ENCODE results near the gene SCP2. TPM values are rescaled to one million over a fixed set of nuclear protein-coding genes. Genes with fewer than 3 reads are reported as not detected.

The SCP2 gene
- total RNA-seq, 1 donor from 2014 or later = 57.5 TPM

GRCh38 chr1:53049574-53049967 lies 122.5 kb downstream of the SCP2 start:
- Mint-ChIP-seq H3K27ac (ENCODE audit: unreplicated experiment) (peak overlapping the region; percentile 70), H3K36me3 (ENCODE audit: unreplicated experiment) (no peaks in the 10 kb centered on the region), H3K4me3 (ENCODE audit: unreplicated experiment) (peak overlapping the region; percentile 55), H3K4me1 (ENCODE audit: low read depth, unreplicated experiment) (peaks cover 35% of the 10 kb centered on the region), H3K27me3 (ENCODE audit: unreplicated experiment) (peaks cover 3% of the 10 kb centered on the region), H3K9me3 (ENCODE audit: unreplicated experiment) (peaks cover 6% of the 10 kb centered on the region)
- TF ChIP-seq CTCF (IDR thresholded peaks at IDR 0.05; ENCODE audit: partially characterized antibody, unreplicated experiment) = no peak
- no peak for DNase-seq

GRCh38 chr1:53050310-53050709 lies 123.2 kb downstream of the SCP2 start:
- Mint-ChIP-seq H3K4me1 (ENCODE audit: low read depth, unreplicated experiment) (peaks cover 35% of the 10 kb centered on the region), H3K27me3 (ENCODE audit: unreplicated experiment) (peaks cover 3% of the 10 kb centered on the region), H3K27ac (ENCODE audit: unreplicated experiment) (no peak overlapping the region), H3K4me3 (ENCODE audit: unreplicated experiment) (no peak overlapping the region), H3K9me3 (ENCODE audit: unreplicated experiment) (peaks cover 6% of the 10 kb centered on the region), H3K36me3 (ENCODE audit: unreplicated experiment) (no peaks in the 10 kb centered on the region)
- no peak for DNase-seq
- TF ChIP-seq CTCF (IDR thresholded peaks at IDR 0.05; ENCODE audit: partially characterized antibody, unreplicated experiment) = no peak

DNA sequence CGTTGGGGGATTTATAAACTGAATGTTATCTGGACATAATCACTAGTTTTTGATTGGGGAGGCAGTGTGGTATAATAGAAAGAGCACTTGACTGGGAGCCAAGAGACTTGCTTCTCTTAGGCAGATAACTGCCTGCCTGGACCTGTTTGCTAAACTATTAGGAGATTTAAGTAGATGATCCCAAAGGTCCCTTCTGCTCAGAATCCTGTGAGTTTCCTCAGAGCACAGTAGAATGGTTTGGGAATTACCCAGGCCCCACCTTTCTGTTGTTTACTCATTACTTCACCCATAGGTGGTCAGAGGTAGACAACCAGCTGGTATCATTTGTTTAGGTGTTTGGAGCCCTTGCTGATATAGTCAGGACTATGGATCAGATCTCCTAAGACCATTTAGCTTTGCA lies 124.6 kb downstream of the SCP2 start:
- H3K36me3 Mint-ChIP-seq (ENCODE audit: unreplicated experiment) = no peaks in the 10 kb centered on the region
- peaks cover 35% of the 10 kb centered on the region for H3K4me1 Mint-ChIP-seq (ENCODE audit: low read depth, unreplicated experiment)
- H3K9me3 Mint-ChIP-seq (ENCODE audit: unreplicated experiment) = peaks cover 6% of the 10 kb centered on the region
- H3K4me3 Mint-ChIP-seq (ENCODE audit: unreplicated experiment) = no peak overlapping the region
- no peak for DNase-seq
- no peak for TF ChIP-seq CTCF (IDR thresholded peaks at IDR 0.05; ENCODE audit: partially characterized antibody, unreplicated experiment)
- H3K27ac Mint-ChIP-seq (ENCODE audit: unreplicated experiment) = no peak overlapping the region
- H3K27me3 Mint-ChIP-seq (ENCODE audit: unreplicated experiment) = peaks cover 2% of the 10 kb centered on the region

DNA sequence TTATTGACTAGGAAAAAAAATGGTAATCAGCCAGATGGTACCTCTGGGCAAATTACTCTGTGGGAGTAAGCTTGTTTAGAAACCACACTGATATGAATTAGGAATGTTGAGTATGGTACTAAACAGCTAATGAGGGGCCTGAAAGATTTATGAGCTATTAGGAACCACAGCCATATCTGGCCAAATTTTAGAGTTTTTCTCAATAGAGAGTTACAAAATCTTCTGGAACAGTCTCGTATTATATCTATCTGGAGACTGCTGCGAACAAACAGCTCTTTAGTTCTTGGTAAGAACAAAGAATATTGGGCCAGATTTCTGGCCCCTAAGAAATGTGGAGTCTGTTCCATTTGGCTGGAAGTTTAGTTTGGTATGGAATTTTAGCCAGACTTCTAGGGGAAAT lies 130.1 kb downstream of the SCP2 start:
- Mint-ChIP-seq H3K4me3 (ENCODE audit: unreplicated experiment) (no peak overlapping the region), H3K27me3 (ENCODE audit: unreplicated experiment) (peaks cover 5% of the 10 kb centered on the region), H3K36me3 (ENCODE audit: unreplicated experiment) (no peaks in the 10 kb centered on the region), H3K4me1 (ENCODE audit: low read depth, unreplicated experiment) (peaks cover 8% of the 10 kb centered on the region), H3K27ac (ENCODE audit: unreplicated experiment) (no peak overlapping the region), H3K9me3 (ENCODE audit: unreplicated experiment) (peaks cover 2% of the 10 kb centered on the region)
- DNase-seq = no peak
- TF ChIP-seq CTCF (IDR thresholded peaks at IDR 0.05; ENCODE audit: partially characterized antibody, unreplicated experiment) = no peak

DNA sequence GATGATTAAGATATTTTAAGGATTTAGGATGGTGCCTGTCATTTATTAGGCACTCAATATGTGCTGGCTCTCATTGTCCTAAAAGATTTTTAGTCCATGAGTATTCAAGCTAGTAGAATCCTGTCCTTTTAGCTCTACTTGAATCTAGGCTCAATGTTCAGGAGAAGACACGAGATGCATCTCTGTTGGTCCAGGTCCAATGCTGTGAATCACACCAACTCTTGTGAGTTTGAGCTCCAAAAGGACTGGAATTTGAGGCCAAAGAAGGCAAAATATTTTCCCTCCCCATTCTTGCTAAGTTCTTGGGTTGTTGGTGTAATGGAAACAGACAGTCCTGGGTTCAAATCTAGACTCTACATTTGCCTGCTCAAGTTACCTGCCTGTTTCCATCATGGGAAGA lies 133.5 kb downstream of the SCP2 start:
- H3K4me1 Mint-ChIP-seq (ENCODE audit: low read depth, unreplicated experiment) = peaks cover 8% of the 10 kb centered on the region
- H3K4me3 Mint-ChIP-seq (ENCODE audit: unreplicated experiment) = no peak overlapping the region
- H3K36me3 Mint-ChIP-seq (ENCODE audit: unreplicated experiment) = no peaks in the 10 kb centered on the region
- peaks cover 4% of the 10 kb centered on the region for H3K9me3 Mint-ChIP-seq (ENCODE audit: unreplicated experiment)
- no peak for TF ChIP-seq CTCF (IDR thresholded peaks at IDR 0.05; ENCODE audit: partially characterized antibody, unreplicated experiment)
- H3K27ac Mint-ChIP-seq (ENCODE audit: unreplicated experiment) = no peak overlapping the region
- DNase-seq = no peak
- peaks cover 13% of the 10 kb centered on the region for H3K27me3 Mint-ChIP-seq (ENCODE audit: unreplicated experiment)
